Parathyroid adenoma (tissue), 2 donors: ENCODE results near the gene ARSB.

Experiments
- H2AFZ ChIP-seq: fragments of 300-600 bp; sonication (generic); one replicate; pipeline ENCODE4 v1.7.0; 2017; ENCODE audit warnings: antibody characterized with exemption, mild to moderate bottlenecking
- H3K27ac ChIP-seq: fragments of 300-600 bp; sonication (generic); one replicate; pipeline ENCODE4 v1.7.0; 2017
- H3K27me3 ChIP-seq: fragments of 300-600 bp; sonication (generic); one replicate; pipeline ENCODE4 v1.7.0; 2017; ENCODE audit warnings: low read length; ENCODE audit not compliant: control insufficient read depth, insufficient read depth
- H3K36me3 ChIP-seq: fragments of 300-600 bp; sonication (generic); one replicate; pipeline ENCODE4 v1.7.0; 2017; ENCODE audit warnings: low read length; ENCODE audit not compliant: control insufficient read depth, insufficient read depth
- H3K4me1 ChIP-seq: fragments of 300-600 bp; sonication (generic); one replicate; pipeline ENCODE4 v1.7.0; 2017; ENCODE audit warnings: control low read depth
- H3K4me2 ChIP-seq: fragments of 300-600 bp; sonication (generic); one replicate; pipeline ENCODE4 v1.7.0; 2017; ENCODE audit warnings: low read length
- H3K4me3 ChIP-seq: fragments of 300-600 bp; sonication (generic); one replicate; pipeline ENCODE4 v1.7.0; 2017; ENCODE audit warnings: low read depth, low read length
- H3K79me2 ChIP-seq: fragments of 300-600 bp; sonication (generic); one replicate; pipeline ENCODE4 v1.7.0; 2017; ENCODE audit warnings: control low read depth
- H3K9ac ChIP-seq: fragments of 300-600 bp; sonication (generic); one replicate; pipeline ENCODE4 v1.7.0; 2017; ENCODE audit warnings: mild to moderate bottlenecking
- H3K9me3 ChIP-seq: fragments of 300-600 bp; sonication (generic); one replicate; pipeline ENCODE4 v1.7.0; 2017; ENCODE audit warnings: low read length; ENCODE audit not compliant: control insufficient read depth
- CTCF ChIP-seq: fragments of 300-600 bp; sonication (generic); IDR thresholded peaks from one replicate; pipeline ENCODE4 v1.7.0; 2017; ENCODE audit warnings: antibody characterized with exemption, mild to moderate bottlenecking
- donor health status: primary hyperparathyroidism.

The ARSB gene

GRCh38 chr5:79002374-79002773 is 17.3 kb upstream of the ARSB start:
- Histone ChIP-seq H2AFZ (no peak overlapping the region), H3K27me3 (no peaks in the 10 kb centered on the region), H3K9ac (no peak overlapping the region), H3K36me3 (no peaks in the 10 kb centered on the region), H3K27ac (no peak overlapping the region), H3K4me1 (no peaks in the 10 kb centered on the region), H3K4me3 (no peak overlapping the region), H3K79me2 (no peaks in the 10 kb centered on the region), H3K4me2 (no peak overlapping the region), H3K9me3 (no peaks in the 10 kb centered on the region)
- TF ChIP-seq CTCF: no peak

GRCh38 chr5:79001471-79001870 is 16.4 kb upstream of the ARSB start:
- no peak overlapping the region for H2AFZ ChIP-seq
- H3K9me3 ChIP-seq: no peaks in the 10 kb centered on the region
- TF ChIP-seq CTCF: no peak
- H3K79me2 ChIP-seq: no peaks in the 10 kb centered on the region
- no peaks in the 10 kb centered on the region for H3K27me3 ChIP-seq
- H3K9ac ChIP-seq: no peak overlapping the region
- H3K36me3 ChIP-seq: no peaks in the 10 kb centered on the region
- no peak overlapping the region for H3K4me2 ChIP-seq
- H3K4me3 ChIP-seq: no peak overlapping the region
- no peak overlapping the region for H3K27ac ChIP-seq
- no peaks in the 10 kb centered on the region for H3K4me1 ChIP-seq

- Histone ChIP-seq H3K4me1 (no peaks in the 10 kb centered on the region), H3K9me3 (no peaks in the 10 kb centered on the region), H3K79me2 (no peaks in the 10 kb centered on the region), H3K27ac (no peak overlapping the region), H3K9ac (no peak overlapping the region), H2AFZ (no peak overlapping the region), H3K36me3 (no peaks in the 10 kb centered on the region), H3K27me3 (no peaks in the 10 kb centered on the region), H3K4me3 (no peak overlapping the region), H3K4me2 (no peak overlapping the region)
- TF ChIP-seq CTCF: no peak
Measured at GRCh38 chr5:78997090-78997489, 12.0 kb upstream of the ARSB start.

GRCh38 chr5:78995521-78996007 is 10.5 kb upstream of the ARSB start:
- H3K27me3 ChIP-seq: no peaks in the 10 kb centered on the region
- H3K4me2 ChIP-seq: no peak overlapping the region
- H3K79me2 ChIP-seq: no peaks in the 10 kb centered on the region
- no peaks in the 10 kb centered on the region for H3K36me3 ChIP-seq
- H3K4me1 ChIP-seq: no peaks in the 10 kb centered on the region
- no peak for TF ChIP-seq CTCF
- H3K9ac ChIP-seq: no peak overlapping the region
- H3K9me3 ChIP-seq: no peaks in the 10 kb centered on the region
- no peak overlapping the region for H3K4me3 ChIP-seq
- no peak overlapping the region for H3K27ac ChIP-seq
- no peak overlapping the region for H2AFZ ChIP-seq

GRCh38 chr5:78993165-78993564 is 8.1 kb upstream of the ARSB start:
- Histone ChIP-seq H3K4me1 (no peaks in the 10 kb centered on the region), H2AFZ (no peak overlapping the region), H3K27me3 (no peaks in the 10 kb centered on the region), H3K9me3 (no peaks in the 10 kb centered on the region), H3K9ac (no peak overlapping the region), H3K4me3 (no peak overlapping the region), H3K4me2 (no peak overlapping the region), H3K36me3 (no peaks in the 10 kb centered on the region), H3K79me2 (no peaks in the 10 kb centered on the region), H3K27ac (no peak overlapping the region)
- TF ChIP-seq CTCF: no peak
